OCI-LY3 (cell line): Measurements from ENCODE around the gene CRADD.

ENCODE experiments used
- EZH2phosphoT487 ChIP-seq: fragments of 200-600 bp; shearing (Covaris generic); IDR thresholded peaks from 2 replicates; pipeline ENCODE4 v1.6.1; 2018; ENCODE audit warnings: antibody characterized with exemption, mixed run types, low read depth
- TF ChIP-seq, protein P1 (sequence below): fragments of 200-600, 300-600 bp; sonication (generic); IDR thresholded peaks from 2 replicates; pipeline ENCODE4 v1.5.1; 2014; ENCODE audit warnings: antibody characterized with exemption, low read length, low read depth

GRCh38 chr12:93668919-93669418 lies 8.2 kb upstream of the CRADD start:
- TF ChIP-seq, protein P1, sequence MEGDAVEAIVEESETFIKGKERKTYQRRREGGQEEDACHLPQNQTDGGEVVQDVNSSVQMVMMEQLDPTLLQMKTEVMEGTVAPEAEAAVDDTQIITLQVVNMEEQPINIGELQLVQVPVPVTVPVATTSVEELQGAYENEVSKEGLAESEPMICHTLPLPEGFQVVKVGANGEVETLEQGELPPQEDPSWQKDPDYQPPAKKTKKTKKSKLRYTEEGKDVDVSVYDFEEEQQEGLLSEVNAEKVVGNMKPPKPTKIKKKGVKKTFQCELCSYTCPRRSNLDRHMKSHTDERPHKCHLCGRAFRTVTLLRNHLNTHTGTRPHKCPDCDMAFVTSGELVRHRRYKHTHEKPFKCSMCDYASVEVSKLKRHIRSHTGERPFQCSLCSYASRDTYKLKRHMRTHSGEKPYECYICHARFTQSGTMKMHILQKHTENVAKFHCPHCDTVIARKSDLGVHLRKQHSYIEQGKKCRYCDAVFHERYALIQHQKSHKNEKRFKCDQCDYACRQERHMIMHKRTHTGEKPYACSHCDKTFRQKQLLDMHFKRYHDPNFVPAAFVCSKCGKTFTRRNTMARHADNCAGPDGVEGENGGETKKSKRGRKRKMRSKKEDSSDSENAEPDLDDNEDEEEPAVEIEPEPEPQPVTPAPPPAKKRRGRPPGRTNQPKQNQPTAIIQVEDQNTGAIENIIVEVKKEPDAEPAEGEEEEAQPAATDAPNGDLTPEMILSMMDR, result no peak
- no peak for TF ChIP-seq EZH2phosphoT487
